BE2C (cell line): ENCODE measurements around the gene ALCAM. TPM values are rescaled to one million over a fixed set of nuclear protein-coding genes. Genes with fewer than 3 reads are reported as not detected.

Experiments used
- DNase-seq: peaks from one replicate; pipeline ENCODE4 v3.0.0-alpha.2; 2020
- H3K27me3 ChIP-seq: fragments of 250-450 bp; sonication (Bioruptor Pico); 2 replicates; pipeline ENCODE4 v1.5.1; 2020; ENCODE audit warnings: mild to moderate bottlenecking
- H3K36me3 ChIP-seq: fragments of 250-450 bp; sonication (Bioruptor Pico); 2 replicates; pipeline ENCODE4 v1.5.1; 2020; ENCODE audit warnings: mild to moderate bottlenecking
- H3K4me1 ChIP-seq: fragments of 250-450 bp; sonication (Bioruptor Pico); 2 replicates; pipeline ENCODE4 v1.5.1; 2020
- H3K4me3 ChIP-seq: 2 replicates; pipeline ENCODE4 v1.5.1; 2011; ENCODE audit warnings: low read depth, low read length
- H3K9me3 ChIP-seq: fragments of 250-450 bp; sonication (Bioruptor Pico); 2 replicates; pipeline ENCODE4 v1.5.1; 2020
- polyA plus RNA-seq: library from polyadenylated mRNA; unstranded; fragments of >200 nt; gene quantifications from one replicate; pipeline ENCODE4 v1.2.1, GENCODE V29; 2012; ENCODE audit warnings: low read depth, missing spikeins; ENCODE audit not compliant: insufficient read length, insufficient read depth
- TF ChIP-seq, protein P1 (sequence below): IDR thresholded peaks from 2 replicates; pipeline ENCODE4 v1.5.1; 2012; ENCODE audit warnings: mild to moderate bottlenecking, low read depth, low read length

ALCAM gene
- polyA plus RNA-seq = 67.4 TPM

DNA sequence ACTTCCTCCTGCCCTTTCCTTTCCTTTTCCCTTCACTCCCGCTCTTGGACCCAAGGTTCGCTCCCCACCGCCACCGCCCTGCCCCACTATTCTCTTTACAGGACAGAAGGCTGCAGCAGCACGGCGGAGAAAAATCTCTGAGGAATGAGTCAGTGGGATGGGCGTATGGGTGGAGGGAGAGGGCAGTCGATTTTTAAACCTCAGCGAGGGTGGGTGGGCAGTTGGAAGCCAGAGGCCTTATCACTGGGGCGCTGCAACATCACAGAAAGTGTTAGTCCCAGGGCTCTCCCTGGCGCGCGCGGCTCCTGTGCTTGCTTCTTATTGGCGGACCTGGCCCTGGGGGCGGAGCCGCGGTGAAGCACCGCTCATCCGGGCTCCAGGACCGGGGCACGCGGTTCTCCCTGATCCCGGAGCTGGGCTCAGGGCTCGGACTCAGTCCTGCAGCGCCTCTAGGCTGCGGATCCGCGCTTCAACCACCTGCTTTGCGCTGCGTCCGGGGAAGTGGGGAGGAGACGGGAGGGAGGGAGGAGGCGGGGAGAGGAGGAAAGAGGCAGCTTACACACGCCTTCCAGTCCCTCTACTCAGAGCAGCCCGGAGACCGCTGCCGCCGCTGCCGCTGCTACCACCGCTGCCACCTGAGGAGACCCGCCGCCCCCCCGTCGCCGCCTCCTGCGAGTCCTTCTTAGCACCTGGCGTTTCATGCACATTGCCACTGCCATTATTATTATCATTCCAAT is at the start of gene ALCAM:
Gene ALCAM, plus strand, starts transcription at position 584 of the 737 bp plus-strand sequence.
- Histone ChIP-seq H3K4me1 (peaks cover 10% of the 10 kb centered on the region), H3K4me3 (peak within 1 kb of the TSS; percentile 82), H3K9me3 (no peaks in the 10 kb centered on the region), H3K36me3 (peaks cover under 1% of the 10 kb centered on the region; the same call in 1 of the 2 replicates), H3K27me3 (no peaks in the 10 kb centered on the region)
- TF ChIP-seq, protein P1, sequence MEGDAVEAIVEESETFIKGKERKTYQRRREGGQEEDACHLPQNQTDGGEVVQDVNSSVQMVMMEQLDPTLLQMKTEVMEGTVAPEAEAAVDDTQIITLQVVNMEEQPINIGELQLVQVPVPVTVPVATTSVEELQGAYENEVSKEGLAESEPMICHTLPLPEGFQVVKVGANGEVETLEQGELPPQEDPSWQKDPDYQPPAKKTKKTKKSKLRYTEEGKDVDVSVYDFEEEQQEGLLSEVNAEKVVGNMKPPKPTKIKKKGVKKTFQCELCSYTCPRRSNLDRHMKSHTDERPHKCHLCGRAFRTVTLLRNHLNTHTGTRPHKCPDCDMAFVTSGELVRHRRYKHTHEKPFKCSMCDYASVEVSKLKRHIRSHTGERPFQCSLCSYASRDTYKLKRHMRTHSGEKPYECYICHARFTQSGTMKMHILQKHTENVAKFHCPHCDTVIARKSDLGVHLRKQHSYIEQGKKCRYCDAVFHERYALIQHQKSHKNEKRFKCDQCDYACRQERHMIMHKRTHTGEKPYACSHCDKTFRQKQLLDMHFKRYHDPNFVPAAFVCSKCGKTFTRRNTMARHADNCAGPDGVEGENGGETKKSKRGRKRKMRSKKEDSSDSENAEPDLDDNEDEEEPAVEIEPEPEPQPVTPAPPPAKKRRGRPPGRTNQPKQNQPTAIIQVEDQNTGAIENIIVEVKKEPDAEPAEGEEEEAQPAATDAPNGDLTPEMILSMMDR = peak; percentile 74
- DNase-seq = peak; percentile 99

DNA sequence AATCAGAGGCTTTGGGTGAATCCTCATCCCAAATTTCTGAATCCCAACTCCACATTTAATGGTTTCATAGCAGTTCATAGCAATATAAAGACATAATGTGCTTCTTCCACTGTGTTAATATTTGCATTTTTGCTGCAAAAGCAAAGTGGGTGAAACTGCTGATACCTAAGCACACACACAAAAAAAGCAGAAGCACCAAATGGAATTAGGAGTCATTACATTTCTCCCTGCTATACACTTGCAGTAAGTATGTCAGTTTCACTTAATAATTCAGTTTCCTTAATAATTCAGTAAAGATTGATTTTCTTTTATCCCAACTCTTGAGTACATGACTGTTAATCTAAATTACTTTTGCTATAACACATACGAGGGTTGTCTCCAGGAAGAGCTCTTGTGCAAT is 48.9 kb upstream of the ALCAM start:
- H3K27me3 ChIP-seq = no peaks in the 10 kb centered on the region
- no peak for DNase-seq
- H3K4me1 ChIP-seq = no peaks in the 10 kb centered on the region
- TF ChIP-seq, protein P1 = no peak
- no peak overlapping the region for H3K4me3 ChIP-seq
- no peaks in the 10 kb centered on the region for H3K36me3 ChIP-seq
- no peaks in the 10 kb centered on the region for H3K9me3 ChIP-seq

DNA sequence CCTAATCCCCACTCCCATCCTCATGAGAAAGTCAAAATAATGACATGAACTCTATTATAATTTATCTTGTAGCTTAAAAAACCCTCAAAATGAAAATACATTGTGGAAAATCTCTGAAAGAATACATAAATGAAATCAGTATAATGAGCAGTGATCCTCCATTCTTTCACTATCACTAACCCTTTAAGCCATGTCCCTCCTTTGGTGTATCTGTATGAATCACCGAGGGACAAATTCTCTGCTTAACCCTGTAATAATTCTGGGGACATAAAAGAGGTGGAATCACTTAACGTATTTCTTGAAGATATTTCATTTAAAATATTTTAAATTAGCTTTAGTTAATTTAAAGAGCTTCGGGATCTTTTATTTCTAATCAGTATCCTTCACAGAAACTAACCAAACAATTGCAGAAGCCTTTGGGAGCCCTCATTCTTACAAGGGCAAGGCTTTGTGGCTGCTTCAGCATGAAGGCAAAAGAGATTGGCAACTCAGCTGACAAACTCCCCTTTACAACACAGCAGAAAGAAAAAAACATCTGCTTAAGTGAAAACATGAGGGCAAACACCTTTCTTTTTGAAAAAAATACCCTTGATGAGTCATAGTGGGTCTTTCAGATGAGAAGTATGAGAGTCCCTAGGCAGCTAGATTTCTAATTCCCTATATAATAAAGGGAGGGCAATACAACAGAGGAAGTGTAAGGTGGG is 44.0 kb upstream of the ALCAM start:
- H3K4me1 ChIP-seq = no peaks in the 10 kb centered on the region
- DNase-seq = no peak
- TF ChIP-seq, protein P1 = no peak
- no peaks in the 10 kb centered on the region for H3K27me3 ChIP-seq
- no peaks in the 10 kb centered on the region for H3K36me3 ChIP-seq
- no peaks in the 10 kb centered on the region; the same call in 1 of the 2 replicates for H3K9me3 ChIP-seq
- no peak overlapping the region for H3K4me3 ChIP-seq

DNA sequence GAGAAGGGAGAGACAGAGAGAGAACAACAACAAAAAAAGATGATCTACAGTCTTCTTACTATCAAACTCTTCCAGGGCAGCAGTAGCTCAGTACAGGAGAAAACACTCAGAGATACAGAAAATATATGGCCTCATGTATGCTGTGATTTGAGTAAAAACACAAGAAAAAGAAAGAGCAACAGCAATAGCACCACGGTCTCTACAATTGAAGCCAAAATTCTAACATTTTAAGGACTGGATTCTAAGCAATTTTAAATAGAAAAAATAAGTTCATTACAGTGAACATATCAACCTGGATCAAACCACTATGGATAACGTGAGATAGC is 43.5 kb upstream of the ALCAM start:
- TF ChIP-seq, protein P1 = no peak
- no peaks in the 10 kb centered on the region for H3K4me1 ChIP-seq

DNA sequence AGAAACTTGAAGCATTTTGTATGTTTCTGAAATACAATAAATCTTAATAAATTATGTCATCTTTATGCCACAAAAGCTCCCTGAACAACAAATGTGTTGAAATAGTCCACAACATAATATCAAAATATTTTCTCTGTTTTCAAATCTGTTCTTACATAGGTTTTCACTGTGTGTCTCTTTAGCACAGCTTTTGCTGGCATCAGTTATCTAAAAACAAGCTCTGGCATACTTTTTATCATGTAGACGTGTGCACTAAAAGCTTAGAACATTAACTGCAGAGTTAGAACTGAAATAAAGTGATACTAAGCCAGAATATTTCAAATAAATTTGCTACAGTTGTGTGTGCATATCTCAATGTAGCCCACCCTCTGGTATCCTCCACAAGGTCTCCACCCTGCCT is 41.8 kb upstream of the ALCAM start:
- TF ChIP-seq, protein P1 = no peak

More for the DNA sequence above, 43.5 kb upstream of the ALCAM start:
- no peaks in the 10 kb centered on the region; the same call in 1 of the 2 replicates for H3K9me3 ChIP-seq
- no peaks in the 10 kb centered on the region for H3K36me3 ChIP-seq
- no peak overlapping the region for H3K4me3 ChIP-seq
- H3K27me3 ChIP-seq = no peaks in the 10 kb centered on the region
- no peak for DNase-seq

More for the DNA sequence above, 41.8 kb upstream of the ALCAM start:
- H3K36me3 ChIP-seq = no peaks in the 10 kb centered on the region
- H3K4me1 ChIP-seq = no peaks in the 10 kb centered on the region
- no peaks in the 10 kb centered on the region; the same call in 1 of the 2 replicates for H3K9me3 ChIP-seq
- H3K4me3 ChIP-seq = no peak overlapping the region
- H3K27me3 ChIP-seq = no peaks in the 10 kb centered on the region
- no peak for DNase-seq
